ENCODE measurements around the gene AIM2. TPM values are rescaled to one million over a fixed set of nuclear protein-coding genes. Genes with fewer than 3 reads are reported as not detected.

AIM2 gene
- total RNA-seq, 1 donor from 2014 or later: not detected

DNA sequence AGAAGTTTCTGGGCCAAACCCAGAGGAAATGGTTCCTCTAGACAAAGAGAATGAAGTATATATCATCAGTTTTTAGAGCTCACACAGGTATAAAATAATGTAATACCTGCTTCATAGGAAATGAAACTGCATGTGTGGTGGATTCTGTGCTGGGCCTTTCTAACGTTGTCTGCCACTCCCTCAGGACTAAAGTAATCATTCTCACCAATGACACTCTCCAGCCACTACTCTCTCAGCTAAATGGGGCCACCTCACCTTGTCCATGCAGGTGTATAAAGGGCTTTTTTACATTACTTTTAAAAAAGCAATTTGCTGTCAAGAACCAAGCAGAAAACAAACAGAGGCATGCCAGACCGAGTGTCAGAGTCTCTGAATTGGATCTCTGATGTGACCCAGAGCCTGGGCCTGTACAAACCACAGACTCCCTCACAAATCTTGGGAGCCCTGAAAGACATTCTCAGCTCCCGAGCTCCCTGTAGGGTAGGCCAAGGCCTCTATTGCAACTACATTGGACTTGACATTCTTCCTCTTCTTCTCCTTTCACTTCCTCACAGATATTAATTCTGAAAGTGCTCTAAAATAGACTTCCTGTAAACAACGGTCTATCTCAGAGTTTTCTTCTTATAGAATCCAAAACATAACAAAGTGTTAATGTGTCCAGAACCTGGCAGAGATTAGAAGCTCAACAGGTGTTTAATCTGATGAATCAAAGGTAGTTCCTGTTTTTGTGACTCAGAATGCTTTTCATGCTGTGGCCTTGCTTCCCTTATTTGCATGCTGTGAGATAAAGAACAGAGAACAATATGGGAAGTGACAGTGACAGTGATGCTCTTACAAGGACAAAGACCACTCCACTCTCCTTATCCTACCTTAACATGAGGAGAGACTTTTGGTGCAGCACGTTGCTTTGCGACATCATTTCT is 8.6 kb downstream of the AIM2 start:
- H3K4me1 ChIP-seq: no peaks in the 10 kb centered on the region
- no peak overlapping the region for H3K4me3 ChIP-seq
- H3K27ac ChIP-seq: no peak overlapping the region
- no peaks in the 10 kb centered on the region for H3K36me3 ChIP-seq
- TF ChIP-seq, protein P1, sequence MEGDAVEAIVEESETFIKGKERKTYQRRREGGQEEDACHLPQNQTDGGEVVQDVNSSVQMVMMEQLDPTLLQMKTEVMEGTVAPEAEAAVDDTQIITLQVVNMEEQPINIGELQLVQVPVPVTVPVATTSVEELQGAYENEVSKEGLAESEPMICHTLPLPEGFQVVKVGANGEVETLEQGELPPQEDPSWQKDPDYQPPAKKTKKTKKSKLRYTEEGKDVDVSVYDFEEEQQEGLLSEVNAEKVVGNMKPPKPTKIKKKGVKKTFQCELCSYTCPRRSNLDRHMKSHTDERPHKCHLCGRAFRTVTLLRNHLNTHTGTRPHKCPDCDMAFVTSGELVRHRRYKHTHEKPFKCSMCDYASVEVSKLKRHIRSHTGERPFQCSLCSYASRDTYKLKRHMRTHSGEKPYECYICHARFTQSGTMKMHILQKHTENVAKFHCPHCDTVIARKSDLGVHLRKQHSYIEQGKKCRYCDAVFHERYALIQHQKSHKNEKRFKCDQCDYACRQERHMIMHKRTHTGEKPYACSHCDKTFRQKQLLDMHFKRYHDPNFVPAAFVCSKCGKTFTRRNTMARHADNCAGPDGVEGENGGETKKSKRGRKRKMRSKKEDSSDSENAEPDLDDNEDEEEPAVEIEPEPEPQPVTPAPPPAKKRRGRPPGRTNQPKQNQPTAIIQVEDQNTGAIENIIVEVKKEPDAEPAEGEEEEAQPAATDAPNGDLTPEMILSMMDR (IDR thresholded peaks at IDR 0.05): no peak
- TF ChIP-seq POLR2AphosphoS5 (IDR thresholded peaks at IDR 0.05; ENCODE audit: insufficient read depth in 1 of 2, low read depth in 1 of 2): no peak
- no peak for TF ChIP-seq POLR2A (IDR thresholded peaks at IDR 0.05)
- intact Hi-C loops (cut with DNase I): no loop called here
- DNase-seq (ENCODE audit: extremely low spot score in 2 of 2): no peak
- no peaks in the 10 kb centered on the region for H3K27me3 ChIP-seq
- no peaks in the 10 kb centered on the region for H3K9me3 ChIP-seq

- TF ChIP-seq POLR2A (IDR thresholded peaks at IDR 0.05): no peak
- TF ChIP-seq, protein P1 (IDR thresholded peaks at IDR 0.05): no peak
- TF ChIP-seq POLR2AphosphoS5 (IDR thresholded peaks at IDR 0.05; ENCODE audit: insufficient read depth in 1 of 2, low read depth in 1 of 2): no peak
- H3K9me3 ChIP-seq: no peaks in the 10 kb centered on the region
- H3K4me3 ChIP-seq: no peak overlapping the region
- H3K27me3 ChIP-seq: no peaks in the 10 kb centered on the region
- no peaks in the 10 kb centered on the region for H3K4me1 ChIP-seq
- intact Hi-C loops (cut with DNase I): no loop called here
- H3K27ac ChIP-seq: no peak overlapping the region
- no peak for DNase-seq (ENCODE audit: extremely low spot score in 2 of 2)
- H3K36me3 ChIP-seq: no peaks in the 10 kb centered on the region
Measured at GRCh38 chr1:159066108-159066507, 10.5 kb downstream of the AIM2 start.

- H3K27me3 ChIP-seq: no peaks in the 10 kb centered on the region
Measured at GRCh38 chr1:159065106-159065505, 11.5 kb downstream of the AIM2 start.

GRCh38 chr1:159058751-159059150 is 17.8 kb downstream of the AIM2 start:
- no peak overlapping the region for H3K4me3 ChIP-seq
- TF ChIP-seq POLR2A (IDR thresholded peaks at IDR 0.05) (no peak), POLR2AphosphoS5 (IDR thresholded peaks at IDR 0.05; ENCODE audit: insufficient read depth in 1 of 2, low read depth in 1 of 2) (no peak)
- TF ChIP-seq, protein P1 (IDR thresholded peaks at IDR 0.05): no peak
- peaks cover 18% of the 10 kb centered on the region for H3K4me1 ChIP-seq
- intact Hi-C loops (cut with DNase I): no loop called here
- H3K9me3 ChIP-seq: no peaks in the 10 kb centered on the region
- peaks cover 0 to 11% of the 10 kb centered on the region in 2 donors for H3K36me3 ChIP-seq
- DNase-seq (ENCODE audit: extremely low spot score in 2 of 2): no peak
- no peaks in the 10 kb centered on the region for H3K27me3 ChIP-seq
- H3K27ac ChIP-seq: no peak overlapping the region

More at GRCh38 chr1:159065106-159065505, 11.5 kb downstream of the AIM2 start:
- no peaks in the 10 kb centered on the region for H3K9me3 ChIP-seq
- H3K4me3 ChIP-seq: no peak overlapping the region
- no peak overlapping the region for H3K27ac ChIP-seq
- intact Hi-C loops (cut with DNase I): no loop called here
- no peaks in the 10 kb centered on the region for H3K36me3 ChIP-seq
- TF ChIP-seq, protein P1 (IDR thresholded peaks at IDR 0.05): no peak
- TF ChIP-seq POLR2AphosphoS5 (IDR thresholded peaks at IDR 0.05; ENCODE audit: insufficient read depth in 1 of 2, low read depth in 1 of 2): no peak
- no peak for TF ChIP-seq POLR2A (IDR thresholded peaks at IDR 0.05)
- DNase-seq (ENCODE audit: extremely low spot score in 2 of 2): no peak
- no peaks in the 10 kb centered on the region for H3K4me1 ChIP-seq

Data from vagina (tissue), 2 donors.